Lower leg skin (tissue), 3 donors: ENCODE measurements around the gene ZSWIM6.

Experiments used
- CTCF ChIP-seq, 3 donors: fragments of 450-650 bp; IDR thresholded peaks; one replicate each; pipeline ENCODE4 v1.5.1; 2016; ENCODE audit warnings: antibody characterized with exemption in 3 of 3, mild to moderate bottlenecking in 3 of 3, moderate library complexity in 2 of 3
- POLR2A ChIP-seq, 2 donors: fragments of 450-650 bp; IDR thresholded peaks; one replicate each; pipeline ENCODE4 v1.6.1; 2016 to 2017; ENCODE audit warnings: antibody characterized with exemption in 2 of 2, mild to moderate bottlenecking in 1 of 2, moderate library complexity in 1 of 2

- TF ChIP-seq POLR2A (IDR thresholded peaks at IDR 0.05) = no peak
- no peak for TF ChIP-seq CTCF (IDR thresholded peaks at IDR 0.05)
Observed at GRCh38 chr5:61468483-61468865, 136.4 kb downstream of the ZSWIM6 start.
